Heart left ventricle (tissue), 16 donors: ENCODE data around the gene ABR. TPM values are rescaled to one million over a fixed set of nuclear protein-coding genes. Genes with fewer than 3 reads are reported as not detected.
A peak's percentile ranks its signal among the peaks of the same experiment; 100 is the strongest.
"Not testable (repeated sequence)": the region's sequence is repeated elsewhere in the genome, so short reads cannot be mapped to it uniquely, and the experiment has no call there.

Experiments used
- ATAC-seq, 4 donors: fragments of 200-7000 bp; cut with Tn5 transposase; one replicate each; pipeline ENCODE4 v1.9.1; 2020 to 2022; ENCODE audit warnings: moderate library complexity in 4 of 4, mild to moderate bottlenecking in 3 of 4, moderate number of reproducible peaks in 1 of 4
- DNase-seq, 5 donors: peaks; one replicate each; pipeline ENCODE4 v3.0.0-alpha.2; 2020
- H3K27ac ChIP-seq, 12 donors: fragments of 200-600 bp; sonication (generic) in 4 of 12; one replicate each; pipeline versions ENCODE4 v1.5.0 to v1.8.0; 2016 to 2022; ENCODE audit warnings: mild to moderate bottlenecking in 2 of 12
- H3K27me3 ChIP-seq, 9 donors: fragments of 200-600 bp; sonication (generic) in 2 of 9; one replicate each; pipeline versions ENCODE4 v1.5.1 to v1.8.0; 2016 to 2022; ENCODE audit warnings: mild to moderate bottlenecking in 3 of 9
- H3K36me3 ChIP-seq, 9 donors: fragments of 200-600 bp; sonication (generic) in 2 of 9; one replicate each; pipeline versions ENCODE4 v1.5.0 to v1.8.0; 2018 to 2022; ENCODE audit warnings: mild to moderate bottlenecking in 2 of 9
- H3K4me1 ChIP-seq, 12 donors: fragments of 200-600 bp; sonication (generic) in 4 of 12; one replicate each; pipeline versions ENCODE4 v1.5.0 to v1.8.0; 2016 to 2022; ENCODE audit warnings: mild to moderate bottlenecking in 3 of 12
- H3K4me3 ChIP-seq, 12 donors: fragments of 200-600 bp; sonication (generic) in 4 of 12; one replicate each; pipeline versions ENCODE4 v1.5.0 to v1.8.0; 2017 to 2022; ENCODE audit warnings: mild to moderate bottlenecking in 9 of 12, moderate library complexity in 4 of 12
- H3K9me3 ChIP-seq, 12 donors: fragments of 200-600 bp; sonication (generic) in 4 of 12; one replicate each; pipeline versions ENCODE4 v1.5.0 to v1.8.0; 2016 to 2022; ENCODE audit warnings: mild to moderate bottlenecking in 1 of 12
- CTCF ChIP-seq, 12 donors: fragments of 200-600 bp; sonication (generic) in 4 of 12; IDR thresholded peaks; one replicate each; pipeline versions ENCODE4 v1.5.0 to v1.8.0; 2018 to 2022; ENCODE audit warnings: antibody characterized with exemption in 12 of 12, mild to moderate bottlenecking in 5 of 12
- POLR2A ChIP-seq, 2 donors: fragments of 450-650 bp; IDR thresholded peaks; one replicate each; pipeline ENCODE4 v1.6.1; 2017; ENCODE audit warnings: antibody characterized with exemption in 2 of 2, mild to moderate bottlenecking in 2 of 2, moderate library complexity in 2 of 2
- WGBS, 4 donors: extraction: QIAGEN DNeasy Blood & Tissue Kit in 2 of 4; methylation state at CpG; one replicate each; pipeline versions ENCODE4 v1.1.5 to v1.1.7; 2013 to 2018; 5-methylcytosine and 5-hydroxymethylcytosine counted together
- intact Hi-C, 10 donors: fragments of 100-400 bp; cut with DNase I; formaldehyde crosslinking; loops; one replicate each; pipeline versions ENCODE4 v1.11.1 to v1.14.2; 2022
- polyA plus RNA-seq, 2 donors: library from polyadenylated mRNA; stranded (reverse); fragments of 200-250 nt; gene quantifications; one replicate each; pipeline ENCODE4 v1.2.3, GENCODE V29; 2013
- total RNA-seq, 9 donors: library from RNA; depleted of rRNA in 2 of 9; stranded (reverse); fragments of >200 nt in 2 of 9; fragmentation: NEBNext Ultra II Directional in 3 of 9; extraction: Animal tissue kit (Norgen Biotek cat#: 25700) in 3 of 9; gene quantifications; one replicate each; pipeline versions ENCODE4 v1.1.0 to v1.2.4, GENCODE V29; 2016 to 2023
- donor health status: ischemic (EF 13 %, LVEDD 7.1; RV severe dilation, severe dysfunction).
- donor health status: healthy with polysubstance abuse.
- donor health status: DM: no; HTN: yes; CAD: no.
- donor health status: DM: no; HTN: no; CAD: no.
- donor health status: ischemic (EF 25% LVEDD 6.9; RV normal size, moderate dysfunction).
- donor health status: ischemic (EF 25% LVEDD 5.7; RV mildly dilated, moderate dysfunction).
- donor health status: healthy.
- donor health status: DM: yes; HTN: yes; CAD: no.
- donor health status: ischemic (EF 35%, LVEDD 5.7; RV mildly dilated, moderate dysfunction).
- donor health status: nonischemic (EF 11% LVEDD 7.7; RV severe dilation, severe dysfunction).
- donor health status: DM: yes; HTN: yes; CAD: no.
- donor health status: PGD.
- donor health status: ischemic (EF 29% LVEDD 5.4; RV normal size, mild dysfunction).
- donor health status: nonischemic (EF 23%, LVEDD 6.1; RV moderate dilation, normal function).

Gene ABR
- total and polyA plus RNA-seq, 11 donors: 64.5 to 171 (median 149) TPM

- Histone ChIP-seq H3K4me3 (no peak overlapping the region), H3K4me1 (peaks cover 0 to 11% (median 0%) of the 10 kb centered on the region in 12 donors), H3K27ac (peak overlapping the region in 1 of 12 donors; percentile 73), H3K27me3 (no peaks in the 10 kb centered on the region), H3K36me3 (peaks cover 0 to 81% (median 75%) of the 10 kb centered on the region in 9 donors), H3K9me3 (peaks cover 0 to 13% (median 2%) of the 10 kb centered on the region in 12 donors)
- 93 to 98% (median 96%) methylated on average over 7 of the region's 7 CpGs for WGBS, 4 donors
- peak in 1 of 4 donors; percentile 7 for ATAC-seq
- no peak for TF ChIP-seq POLR2A (IDR thresholded peaks at IDR 0.05)
- no peak for TF ChIP-seq CTCF (IDR thresholded peaks at IDR 0.05)
- peak in 2 of 5 donors; percentile 8 to 24 for DNase-seq
- intact Hi-C loops: loop anchor here in 1 of 10 donors (5.0 kb wide), 1 partner anchor 39 kb away; no protein-coding TSS in a partner anchor
Observed at GRCh38 chr17:1068356-1068755, 111.4 kb downstream of the ABR start.

GRCh38 chr17:1067282-1067956, 112.4 kb downstream of the ABR start:
- H3K4me1 ChIP-seq: peaks cover 0 to 11% (median 0%) of the 10 kb centered on the region in 12 donors
- peaks cover 0 to 13% (median 2%) of the 10 kb centered on the region in 12 donors for H3K9me3 ChIP-seq
- no peaks in the 10 kb centered on the region for H3K27me3 ChIP-seq
- 55 to 79% (median 70%) methylated on average over 10 of the region's 10 CpGs for WGBS, 4 donors
- ATAC-seq: peak; percentile 83 to 94 (median 92)
- peak overlapping the region in 8 of 12 donors; percentile 3 to 73 (median 43) for H3K27ac ChIP-seq
- H3K36me3 ChIP-seq: peaks cover 0 to 79% (median 72%) of the 10 kb centered on the region in 9 donors
- DNase-seq: peak; percentile 48 to 79 (median 60)
- intact Hi-C loops: loop anchor here in 1 of 10 donors (5.0 kb wide), 1 partner anchor 40 kb away; no protein-coding TSS in a partner anchor
- TF ChIP-seq POLR2A (IDR thresholded peaks at IDR 0.05): no peak
- no peak for TF ChIP-seq CTCF (IDR thresholded peaks at IDR 0.05)
- H3K4me3 ChIP-seq: no peak overlapping the region

DNA sequence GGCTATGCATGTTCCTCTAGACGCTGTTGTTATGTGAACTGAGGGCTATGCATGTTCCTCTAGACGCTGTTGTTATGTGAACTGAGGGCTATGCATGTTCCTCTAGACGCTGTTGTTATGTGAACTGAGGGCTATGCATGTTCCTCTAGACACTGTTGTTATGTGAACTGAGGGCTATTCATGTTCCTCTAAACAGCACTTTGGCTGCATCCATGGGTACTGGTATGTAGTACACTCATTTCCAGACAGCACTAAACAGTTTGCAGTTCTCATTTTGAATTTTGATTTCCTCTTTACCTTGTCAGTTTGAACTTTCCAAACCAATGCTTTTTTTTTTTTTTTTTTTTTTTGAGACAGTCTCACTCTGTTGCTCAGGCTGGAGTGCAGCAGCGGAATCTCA, 114.4 kb downstream of the ABR start:
- not testable (repeated sequence) for H3K4me3 ChIP-seq, ATAC-seq, H3K27me3 ChIP-seq, DNase-seq, H3K27ac ChIP-seq
- intact Hi-C loops: loop anchor here in 1 of 10 donors (5.0 kb wide), 1 partner anchor 42 kb away; no protein-coding TSS in a partner anchor
- Histone ChIP-seq H3K36me3 (peaks cover 0 to 72% (median 68%) of the 10 kb centered on the region in 9 donors), H3K4me1 (peaks cover 0 to 11% (median 0%) of the 10 kb centered on the region in 12 donors), H3K9me3 (peaks cover 0 to 13% (median 2%) of the 10 kb centered on the region in 12 donors)
- WGBS, 4 donors: 50 to 67% (median 51%) methylated on average over 2 to 3 of the region's 4 CpGs

GRCh38 chr17:1060991-1061390, 118.8 kb downstream of the ABR start:
- WGBS, 4 donors: 50 to 64% (median 58%) methylated on average over 9 to 11 of the region's 11 CpGs
- H3K36me3 ChIP-seq: peaks cover 0 to 71% (median 68%) of the 10 kb centered on the region in 9 donors
- intact Hi-C loops: no loop called here

More at GRCh38 chr17:1060991-1061390, 118.8 kb downstream of the ABR start:
- TF ChIP-seq POLR2A (IDR thresholded peaks at IDR 0.05) (no peak), CTCF (IDR thresholded peaks at IDR 0.05) (no peak)
- peak in 3 of 5 donors; percentile 49 to 83 (median 66) for DNase-seq
- H3K4me3 ChIP-seq: no peak overlapping the region
- H3K27me3 ChIP-seq: no peaks in the 10 kb centered on the region
- no peak overlapping the region for H3K27ac ChIP-seq
- peaks cover 0 to 7% (median 1%) of the 10 kb centered on the region in 12 donors for H3K9me3 ChIP-seq
- peak in 3 of 4 donors; percentile 25 to 79 (median 75) for ATAC-seq
- H3K4me1 ChIP-seq: peaks cover 0 to 8% (median 3%) of the 10 kb centered on the region in 12 donors
